HG02943 (cell line): Measurements from ENCODE around the gene EP400.

Experiments
- ATAC-seq: cut with Tn5 transposase; IDR thresholded peaks from one replicate; pipeline ENCODE4 v1.9.1; 2021; ENCODE audit warnings: mild to moderate bottlenecking, low read depth, moderate library complexity; ENCODE audit not compliant: unreplicated experiment

EP400 gene

GRCh38 chr12:131922772-131923171 lies 27.0 kb upstream of the EP400 start:
- no peak for ATAC-seq

DNA sequence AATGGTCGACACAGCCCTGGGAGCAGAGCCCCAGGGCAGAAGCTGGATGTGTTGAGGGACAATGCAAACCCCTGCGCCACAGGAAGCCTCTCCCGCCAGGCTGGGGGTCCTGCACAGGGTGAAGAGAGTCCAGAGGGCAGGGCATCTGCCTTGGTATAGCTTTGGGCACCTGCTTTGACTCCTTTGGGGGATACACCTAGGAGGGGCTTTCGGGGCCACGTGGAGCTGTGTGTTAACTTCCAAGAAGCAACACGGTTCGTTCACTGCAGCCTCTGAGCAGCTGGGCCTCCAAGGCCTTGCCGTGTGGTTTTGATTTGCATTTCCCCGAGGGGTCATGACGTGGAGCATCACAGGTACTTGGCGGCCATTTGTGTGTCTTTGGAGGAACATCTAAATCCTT lies 26.5 kb upstream of the EP400 start:
- ATAC-seq, result peak; percentile 74

DNA sequence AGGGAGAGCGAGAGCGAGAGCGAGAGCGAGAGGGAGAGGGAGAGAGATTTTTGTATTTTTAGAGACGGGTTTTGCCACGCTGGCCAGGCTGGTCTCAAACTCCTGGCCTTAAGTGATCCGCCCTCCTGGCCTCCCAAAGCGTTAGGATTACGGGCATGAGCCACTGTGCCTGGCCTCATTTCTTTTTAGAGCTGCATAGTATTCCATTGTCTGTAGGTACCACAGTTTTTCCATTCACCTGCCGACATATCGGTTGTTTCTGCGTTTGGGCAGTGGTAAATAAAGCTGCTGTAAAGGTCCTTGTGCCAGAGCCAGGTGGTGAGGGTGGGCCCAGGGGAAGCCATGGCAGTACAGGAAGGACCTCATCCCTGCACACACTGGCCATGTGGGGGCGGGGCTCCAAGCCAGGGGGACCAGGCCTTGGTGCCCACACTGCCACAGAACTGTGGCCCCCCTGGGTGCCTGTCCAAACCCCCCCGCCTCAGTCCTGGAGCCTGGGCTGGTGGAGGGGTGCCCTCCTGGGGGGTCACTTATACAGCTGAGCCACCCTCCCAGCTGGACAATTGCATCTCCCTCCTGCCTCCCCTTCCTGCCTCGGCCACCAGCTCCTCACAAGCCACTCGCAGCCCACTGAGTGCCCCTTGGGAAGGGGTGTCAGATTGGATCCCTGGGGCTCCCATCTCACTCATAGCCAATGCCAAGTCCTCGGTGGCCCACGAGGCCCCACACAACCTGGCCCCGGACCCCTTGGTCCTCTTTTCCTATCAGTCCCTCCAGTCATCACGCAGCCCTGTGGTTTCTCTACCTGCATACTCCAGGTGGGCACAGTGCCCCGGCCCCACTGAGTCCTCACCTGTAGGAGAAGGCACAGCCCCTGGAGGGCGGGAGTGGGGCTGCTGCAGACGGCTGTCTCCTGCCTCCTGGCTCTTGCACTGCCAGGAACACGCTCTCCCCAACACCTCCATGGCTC lies 22.3 kb upstream of the EP400 start:
- ATAC-seq, result no peak

DNA sequence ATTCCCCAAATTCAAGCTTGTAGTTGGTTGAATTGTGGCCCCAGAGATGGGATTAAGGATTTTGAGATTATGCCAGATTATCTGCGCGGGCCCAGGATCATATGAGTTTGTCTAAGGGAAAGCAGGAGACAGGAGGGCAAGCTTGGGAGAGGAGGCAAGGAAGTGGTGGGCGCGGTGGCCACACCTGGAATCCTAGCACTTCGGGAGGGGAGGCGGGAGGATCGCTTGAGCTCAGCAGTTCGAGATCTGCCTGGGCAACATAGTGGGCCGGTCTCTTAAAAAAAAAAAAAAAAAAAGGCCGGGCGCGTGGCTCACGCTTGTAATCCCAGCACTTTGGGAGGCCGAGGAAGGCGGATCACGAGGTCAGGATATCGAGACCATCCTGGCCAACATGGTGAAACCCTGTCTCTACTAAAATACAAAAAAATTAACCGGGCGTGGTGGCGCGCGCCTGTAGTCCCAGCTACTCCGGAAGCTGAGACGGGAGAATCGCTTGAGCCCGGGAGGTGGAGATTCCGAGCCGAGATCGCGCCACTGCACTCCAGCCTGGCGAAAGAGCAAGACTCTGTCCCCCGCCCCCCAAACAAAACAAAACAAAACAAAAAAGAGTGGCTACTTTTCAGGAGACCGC lies 21.5 kb upstream of the EP400 start:
- ATAC-seq, result peak; percentile 6

- ATAC-seq, result peak; percentile 61
Measured at GRCh38 chr12:131928711-131929580, 20.8 kb upstream of the EP400 start, which contains the start of gene PUS1. PUS1 (plus strand) TSS chr12:131929276; CDS start chr12:131929723, 447 bp downstream.

DNA sequence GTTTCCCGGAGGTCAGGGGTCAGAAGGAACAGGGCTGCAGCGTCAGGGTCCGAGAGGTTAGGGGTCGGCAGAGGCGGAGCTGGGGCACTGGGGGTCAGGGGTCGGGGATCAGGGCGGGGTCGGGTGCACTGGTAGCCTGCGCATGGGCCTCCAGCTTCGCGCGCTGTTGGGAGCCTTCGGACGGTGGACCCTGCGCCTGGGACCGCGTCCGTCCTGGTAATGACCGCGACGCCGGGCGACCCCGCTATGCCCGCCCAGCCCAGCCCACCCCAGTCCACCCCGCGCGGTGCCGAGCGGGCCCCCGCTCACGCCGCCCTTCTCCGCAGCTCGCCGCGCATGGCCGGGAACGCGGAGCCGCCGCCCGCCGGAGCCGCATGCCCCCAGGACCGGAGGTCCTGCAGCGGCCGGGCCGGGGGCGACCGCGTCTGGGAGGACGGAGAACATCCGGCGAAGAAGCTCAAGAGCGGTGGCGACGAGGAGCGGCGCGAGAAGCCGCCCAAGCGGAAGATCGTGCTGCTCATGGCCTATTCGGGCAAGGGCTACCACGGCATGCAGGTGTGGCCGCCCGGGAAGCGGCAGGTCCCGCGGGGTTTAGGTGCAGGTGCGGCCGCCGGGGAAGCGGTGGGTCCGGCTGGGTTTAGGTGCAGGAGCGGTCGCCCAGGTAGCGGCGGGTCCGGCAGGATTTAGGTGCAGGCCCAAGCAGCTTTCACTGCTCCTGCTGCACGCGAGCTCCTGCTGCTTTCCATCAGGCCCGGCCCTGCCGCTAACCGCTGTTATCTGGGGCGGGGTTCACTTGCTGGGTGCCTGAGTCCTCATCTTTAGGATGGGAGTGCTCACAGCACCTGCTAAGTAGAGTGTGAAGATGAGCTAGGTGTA lies 19.9 kb upstream of the EP400 start:
- no peak for ATAC-seq

DNA sequence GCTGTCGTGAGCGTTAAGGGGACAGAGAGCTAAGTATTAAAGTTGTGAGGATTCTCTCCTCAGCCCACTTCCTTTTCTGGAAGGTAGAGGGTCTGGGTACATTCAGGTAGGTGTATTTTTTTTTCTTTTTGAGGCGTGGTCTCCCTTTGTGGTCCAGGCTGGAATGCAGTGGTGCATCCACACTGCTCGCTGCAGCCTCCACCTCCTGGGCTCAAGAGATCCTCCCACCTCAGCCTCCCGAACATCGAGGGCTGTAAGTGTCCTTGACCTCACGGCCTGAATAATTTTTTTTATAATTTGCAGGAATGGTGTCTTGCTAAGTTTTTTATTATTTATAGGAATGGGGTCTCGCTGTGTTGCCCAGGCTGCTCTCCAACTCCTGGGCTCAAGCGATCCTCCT lies 19.2 kb upstream of the EP400 start:
- no peak for ATAC-seq

DNA sequence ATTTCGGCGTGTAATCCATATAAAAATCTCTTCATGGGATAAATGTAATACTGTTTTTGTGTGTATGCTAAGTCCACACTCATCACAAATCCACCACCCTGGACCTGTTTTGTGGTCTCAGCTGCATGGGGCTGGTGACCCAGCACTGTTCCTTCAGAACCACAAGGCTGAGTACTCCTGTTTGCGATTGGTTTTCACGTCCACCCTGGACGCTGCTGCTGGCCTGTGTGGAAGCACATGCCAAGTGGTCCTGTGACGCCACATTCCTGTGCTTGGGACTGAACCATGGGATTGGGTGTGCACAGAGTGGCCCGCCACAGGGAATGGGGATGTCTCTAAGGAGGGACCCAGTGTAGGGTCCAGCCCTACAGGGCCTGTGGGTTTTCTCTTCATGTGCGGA lies 16.4 kb upstream of the EP400 start:
- no peak for ATAC-seq

DNA sequence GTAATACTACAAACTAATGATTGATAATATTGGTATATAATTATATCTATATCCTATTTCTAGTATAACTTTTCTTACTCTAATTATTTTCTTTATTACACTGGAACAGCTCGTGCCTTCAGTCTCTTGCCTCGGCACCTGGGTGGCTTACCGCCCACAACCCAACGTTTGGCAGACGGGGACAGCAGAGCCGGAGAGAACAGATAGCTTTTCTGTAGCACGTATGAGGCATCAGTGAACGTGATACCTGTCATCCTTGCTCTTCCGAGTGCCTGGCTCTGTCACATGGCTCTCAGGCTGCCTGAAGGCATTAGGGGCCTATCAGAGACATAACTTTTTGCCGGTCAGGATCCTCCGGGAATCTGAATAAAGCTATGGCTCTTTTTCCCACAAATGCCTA lies 15.2 kb upstream of the EP400 start:
- ATAC-seq, result no peak

GRCh38 chr12:131938082-131938481 lies 11.7 kb upstream of the EP400 start:
- no peak for ATAC-seq

GRCh38 chr12:131939007-131939406 lies 10.7 kb upstream of the EP400 start:
- ATAC-seq, result no peak

DNA sequence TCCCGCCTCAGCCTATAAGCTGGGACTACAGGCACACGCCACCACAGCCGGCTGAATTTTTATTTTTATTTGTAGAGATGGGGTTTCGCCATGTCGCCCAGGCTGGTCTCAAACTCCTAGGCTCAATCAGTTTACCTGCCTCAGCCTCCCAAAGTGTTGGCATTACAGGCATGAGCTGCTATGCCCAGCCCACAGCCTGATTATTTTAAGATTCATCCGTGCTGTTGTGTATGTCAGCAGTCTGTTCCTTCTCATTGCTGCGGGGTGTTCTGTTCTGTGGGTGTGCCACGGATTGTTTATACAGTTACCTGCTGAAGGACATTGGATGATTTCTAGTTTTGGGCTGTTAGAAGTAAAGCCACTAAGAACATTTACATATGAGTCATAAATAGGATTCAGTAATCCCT lies 9.6 kb upstream of the EP400 start:
- ATAC-seq, result no peak

- no peak for ATAC-seq
Measured at GRCh38 chr12:131941116-131941986, 8.4 kb upstream of the EP400 start.

DNA sequence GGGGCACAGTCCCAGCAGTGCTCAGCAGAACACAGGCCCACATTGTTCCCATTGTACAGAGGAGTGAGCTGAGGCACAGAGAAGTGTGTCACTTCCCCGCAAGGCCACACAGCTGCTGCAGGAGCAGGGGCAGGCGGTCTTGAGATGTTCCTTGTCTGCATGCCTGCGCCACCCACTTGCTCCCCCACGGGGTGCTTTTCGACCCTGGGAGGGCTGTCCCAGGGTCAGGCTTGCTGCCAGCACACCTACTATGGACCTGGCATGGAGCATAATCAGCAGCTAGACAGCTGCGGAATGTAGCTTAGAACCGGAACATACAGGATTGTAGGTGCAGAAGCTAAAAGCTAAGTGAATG lies 7.8 kb upstream of the EP400 start:
- ATAC-seq, result no peak

GRCh38 chr12:131942671-131943070 lies 7.1 kb upstream of the EP400 start:
- ATAC-seq, result no peak

GRCh38 chr12:131943389-131943788 lies 6.4 kb upstream of the EP400 start:
- no peak for ATAC-seq

GRCh38 chr12:131943876-131944275 lies 5.9 kb upstream of the EP400 start:
- ATAC-seq, result no peak

- ATAC-seq, result no peak
Measured at GRCh38 chr12:131944601-131945251, 5.0 kb upstream of the EP400 start.
